ENCODE data around the gene MAP1LC3B.

Gene MAP1LC3B

DNA sequence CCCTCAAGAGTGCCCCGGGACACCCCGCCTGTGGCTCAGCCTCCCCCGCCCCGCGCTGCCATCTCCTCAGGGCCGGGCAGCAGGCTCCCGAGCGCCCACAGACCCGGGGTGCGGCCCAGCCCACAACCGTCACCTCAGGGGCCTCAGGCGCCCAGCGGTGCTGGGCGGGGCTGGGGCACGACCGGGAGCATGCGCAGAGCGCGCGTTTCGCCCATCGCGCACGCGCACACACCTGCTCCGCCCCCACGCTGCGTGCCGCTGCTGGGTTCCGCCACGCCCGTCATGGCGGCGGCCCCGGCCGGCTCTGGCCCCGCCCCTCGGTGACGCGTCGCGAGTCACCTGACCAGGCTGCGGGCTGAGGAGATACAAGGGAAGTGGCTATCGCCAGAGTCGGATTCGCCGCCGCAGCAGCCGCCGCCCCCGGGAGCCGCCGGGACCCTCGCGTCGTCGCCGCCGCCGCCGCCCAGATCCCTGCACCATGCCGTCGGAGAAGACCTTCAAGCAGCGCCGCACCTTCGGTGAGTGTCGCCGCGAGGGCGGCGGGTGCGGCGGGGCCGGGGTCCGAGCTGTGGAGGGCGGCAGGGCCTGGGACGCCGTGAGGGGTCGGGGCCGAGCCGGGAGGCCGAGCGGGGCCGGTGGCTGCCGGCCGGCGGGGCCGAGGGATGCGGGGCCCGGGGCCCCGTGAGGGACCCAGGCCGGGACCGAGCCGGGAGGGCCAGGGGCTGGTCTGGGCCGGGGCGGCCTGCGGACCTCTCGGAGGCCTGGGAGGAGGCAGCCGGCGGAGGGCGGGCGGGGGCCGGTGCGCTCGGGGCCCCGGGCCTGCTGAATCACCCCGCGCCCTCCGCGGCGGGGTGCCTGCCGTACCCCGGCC lies at the start of gene MAP1LC3B:
Gene MAP1LC3B (plus strand): TSS at position 387 of the 871 bp plus-strand sequence. CDS start 92 bp downstream, at position 479.
- peak; percentile 96 for DNase-seq

- no peak for DNase-seq
These were observed 49.6 kb upstream of the MAP1LC3B start for GRCh38 chr16:87342504-87342903.

- DNase-seq: no peak
These were observed 49.0 kb upstream of the MAP1LC3B start for GRCh38 chr16:87342978-87343752.

GRCh38 chr16:87343753-87344050 lies 48.4 kb upstream of the MAP1LC3B start:
- DNase-seq: no peak

DNA sequence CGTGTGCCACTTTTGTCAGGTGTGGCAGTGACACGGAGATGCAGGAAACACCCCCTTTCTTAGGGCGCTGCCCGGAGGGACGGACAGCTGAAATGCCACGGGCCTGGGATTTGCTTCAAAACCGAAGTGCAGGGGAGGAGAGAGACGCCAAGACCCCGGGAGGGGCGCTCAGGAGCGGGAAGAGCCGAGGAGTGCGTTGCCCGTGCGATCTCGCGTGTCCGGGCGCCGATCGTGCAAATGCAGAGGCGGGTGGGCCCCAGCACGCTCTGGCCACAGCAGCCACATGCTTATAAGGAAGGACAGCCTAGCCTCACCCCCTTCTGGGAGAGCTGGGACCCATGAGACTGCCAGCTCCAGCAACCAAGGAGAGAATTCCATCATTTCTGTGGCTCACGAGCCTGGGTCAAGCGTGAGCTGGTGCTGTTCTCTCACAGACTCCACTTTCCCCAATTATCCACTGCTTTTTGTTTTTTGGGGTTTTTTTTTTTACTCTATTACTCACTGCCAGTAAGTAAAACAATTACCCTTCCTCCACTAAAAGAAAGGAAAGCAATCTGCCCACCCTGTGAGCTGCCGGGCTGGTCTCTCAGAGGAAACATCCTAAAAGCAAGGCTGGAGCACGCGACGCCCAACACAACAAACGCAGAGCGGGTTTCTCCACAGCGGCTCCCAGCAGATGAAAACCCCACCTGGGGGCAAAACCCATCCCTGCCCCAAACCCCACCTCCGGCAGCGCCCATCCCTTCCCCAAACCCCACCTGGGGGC lies 47.8 kb upstream of the MAP1LC3B start:
- no peak for DNase-seq

GRCh38 chr16:87344931-87345631 lies 47.1 kb upstream of the MAP1LC3B start:
- no peak for DNase-seq

GRCh38 chr16:87345726-87346424 lies 46.3 kb upstream of the MAP1LC3B start:
- no peak for DNase-seq

GRCh38 chr16:87346517-87347060 lies 45.5 kb upstream of the MAP1LC3B start:
- DNase-seq: no peak

DNA sequence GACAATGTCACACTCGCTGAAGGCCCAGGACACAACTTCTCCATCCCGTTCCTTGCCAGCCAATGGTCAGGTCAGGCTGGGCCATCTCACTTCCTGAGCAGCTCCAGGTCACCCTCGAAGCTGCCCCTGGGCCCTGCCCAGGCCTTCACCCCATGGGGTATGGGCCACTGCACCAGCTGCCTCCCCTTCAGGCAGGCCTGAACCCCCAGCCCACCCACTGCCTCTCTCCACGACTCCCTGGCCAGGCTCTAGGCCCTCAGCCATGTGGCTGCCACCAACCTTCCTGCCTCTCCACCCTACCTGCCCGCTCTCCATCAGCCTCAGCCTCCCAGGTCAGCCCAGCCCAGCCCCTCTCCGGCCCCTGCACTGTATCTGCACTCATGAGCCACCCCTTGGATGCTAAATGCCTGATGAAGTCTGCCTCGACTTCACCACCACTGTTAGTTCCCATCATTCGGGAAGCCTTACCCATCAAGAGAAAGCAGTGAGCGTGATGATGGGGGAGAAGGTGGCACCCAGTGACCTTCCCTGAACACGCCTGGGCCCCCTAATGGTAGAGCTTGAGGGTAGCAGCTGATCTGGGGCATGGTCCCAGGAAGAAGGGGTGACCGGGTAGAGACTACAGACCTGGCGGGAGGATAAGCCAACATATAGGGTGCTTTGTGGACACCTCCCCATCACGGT lies 44.1 kb upstream of the MAP1LC3B start:
- no peak for DNase-seq

- no peak for DNase-seq
These were observed 43.4 kb upstream of the MAP1LC3B start for GRCh38 chr16:87348616-87349157.

- no peak for DNase-seq
These were observed 42.1 kb upstream of the MAP1LC3B start for GRCh38 chr16:87350031-87350430.

DNA sequence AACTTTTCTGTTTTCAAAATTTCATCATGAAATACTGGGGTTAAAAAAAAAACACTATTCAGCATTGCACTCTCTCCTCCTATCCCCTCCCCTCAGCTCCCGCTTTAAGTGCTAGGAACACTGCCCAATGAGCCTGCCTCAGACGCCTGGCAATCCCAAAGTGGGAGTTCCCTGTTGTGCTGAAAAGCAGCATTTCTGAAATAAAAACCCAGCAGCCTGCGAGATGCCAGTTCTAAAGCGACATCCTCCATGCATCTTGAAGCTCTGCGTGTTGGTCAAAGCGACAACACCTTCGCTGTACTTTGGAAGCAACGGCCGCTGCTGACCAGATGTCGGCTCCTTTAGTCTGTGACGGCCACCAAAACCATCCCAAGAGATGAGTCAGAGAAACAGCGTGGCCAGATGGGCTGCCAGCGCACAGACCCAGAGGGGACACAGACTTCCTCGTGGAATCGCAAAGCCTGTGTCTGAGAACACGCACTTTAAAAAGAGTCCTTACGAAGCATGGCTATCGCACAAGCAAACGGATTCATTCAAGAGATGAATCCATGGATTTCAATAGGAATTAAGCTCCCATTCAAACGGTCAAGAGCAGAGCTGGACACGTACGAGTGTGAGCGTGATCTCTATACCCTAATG lies 41.3 kb upstream of the MAP1LC3B start:
- no peak for DNase-seq

GRCh38 chr16:87351320-87351698 lies 40.8 kb upstream of the MAP1LC3B start:
- DNase-seq: no peak

- no peak for DNase-seq
These were observed 39.3 kb upstream of the MAP1LC3B start for GRCh38 chr16:87352818-87353217.

- no peak for DNase-seq
These were observed 38.5 kb upstream of the MAP1LC3B start for GRCh38 chr16:87353613-87354012.

DNA sequence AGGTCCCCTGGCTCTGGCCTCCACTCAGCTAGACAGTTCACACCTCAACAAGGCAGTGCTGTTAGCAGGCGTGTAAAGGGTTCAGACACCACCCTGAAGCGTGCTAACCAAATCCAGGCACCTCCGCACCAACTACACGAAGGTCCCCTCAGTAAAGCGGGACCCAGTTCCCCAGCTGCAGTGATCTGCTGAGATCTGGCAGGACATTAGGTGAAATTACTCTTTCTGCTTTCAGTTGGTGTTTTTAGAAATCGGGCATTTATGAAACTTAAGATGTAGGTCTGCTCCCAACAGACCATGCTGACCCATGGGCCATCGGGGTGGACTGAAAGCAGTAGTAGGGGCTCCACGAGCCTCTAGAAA lies 35.7 kb upstream of the MAP1LC3B start:
- DNase-seq: no peak

GRCh38 chr16:87358250-87358649 lies 33.9 kb upstream of the MAP1LC3B start:
- no peak for DNase-seq

DNA sequence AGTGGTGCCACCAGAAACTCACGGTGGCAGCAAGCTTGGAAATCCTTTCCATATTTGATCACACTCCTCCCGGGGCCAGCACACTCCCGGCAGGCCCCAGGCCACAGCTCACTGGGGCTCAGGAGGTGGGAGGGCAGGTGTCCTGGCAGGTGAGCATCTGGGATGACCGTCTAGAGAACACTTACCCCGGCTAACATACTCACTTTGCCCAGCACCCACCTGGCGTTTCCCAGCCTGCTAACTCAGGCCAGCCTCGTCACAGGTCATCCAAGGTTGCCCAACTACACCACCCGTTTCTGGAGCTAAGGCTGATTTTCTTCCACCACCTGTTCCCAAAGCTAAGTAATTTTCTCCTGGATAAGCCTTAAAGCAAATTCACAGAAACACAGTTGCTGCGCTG lies 33.4 kb upstream of the MAP1LC3B start:
- DNase-seq: no peak

DNA sequence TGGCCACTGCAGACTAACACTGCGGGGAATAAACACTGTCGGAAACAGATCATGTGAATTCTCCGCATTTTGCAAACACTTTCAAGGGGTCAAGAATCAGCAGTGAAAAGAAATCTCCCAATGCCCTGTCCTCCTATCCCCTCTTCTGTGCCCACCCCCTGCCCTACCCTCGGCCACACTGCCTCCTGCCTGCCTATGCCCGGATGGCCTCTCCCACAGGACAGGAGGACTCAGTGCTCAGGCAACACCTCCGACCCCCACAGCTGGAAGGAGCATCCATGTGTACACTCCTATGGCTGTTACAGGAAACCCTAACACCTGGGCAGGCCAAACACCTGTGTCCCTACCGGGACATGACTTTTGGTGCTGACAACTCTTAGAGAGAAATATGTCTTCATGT lies 33.0 kb upstream of the MAP1LC3B start:
- DNase-seq: no peak

GRCh38 chr16:87360862-87361610 lies 31.1 kb upstream of the MAP1LC3B start:
- no peak for DNase-seq
